Thyroid gland (tissue), 4 donors: ENCODE measurements around the gene LMX1B.

Source experiments
- CTCF ChIP-seq, 6 experiments: fragments of 200-600 bp in 3 of 6; fragments of 450-650 bp in 3 of 6; sonication (generic) in 3 of 6; IDR thresholded peaks; one replicate each; pipeline ENCODE4 v1.5.1; 2016 to 2019; ENCODE audit warnings: antibody characterized with exemption in 6 of 6, mild to moderate bottlenecking in 2 of 6, inconsistent platforms in 1 of 6, moderate library complexity in 1 of 6
- POLR2A ChIP-seq, 2 donors: fragments of 450-650 bp; IDR thresholded peaks; one replicate each; pipeline ENCODE4 v1.6.1; 2017; ENCODE audit warnings: antibody characterized with exemption in 2 of 2, mild to moderate bottlenecking in 2 of 2, moderate library complexity in 1 of 2

GRCh38 chr9:126670270-126670669 is 56.5 kb downstream of the LMX1B start:
- no peak for TF ChIP-seq CTCF (IDR thresholded peaks at IDR 0.05)
- TF ChIP-seq POLR2A (IDR thresholded peaks at IDR 0.05), result no peak
